Fibroblast of mammary gland (primary cell): ENCODE measurements around the gene MAG.

Experiments
- DNase-seq: peaks from one replicate; pipeline ENCODE4 v3.0.0-alpha.2; 2010; ENCODE audit warnings: low read depth
- H3K4me3 ChIP-seq: 2 replicates; pipeline ENCODE4 v1.5.1; 2011; ENCODE audit warnings: low read depth, mild to moderate bottlenecking, low read length, moderate library complexity; ENCODE audit not compliant: control insufficient read depth
- CTCF ChIP-seq: conservative IDR thresholded peaks from 2 replicates; pipeline ENCODE4 v1.5.1; 2011; ENCODE audit warnings: low read depth, low read length, inconsistent platforms; ENCODE audit not compliant: control insufficient read depth, insufficient read depth

MAG gene

GRCh38 chr19:35296644-35297514, 4.9 kb downstream of the MAG start:
- no peak overlapping the region for H3K4me3 ChIP-seq
- DNase-seq, result no peak
- TF ChIP-seq CTCF, result no peak

- DNase-seq, result no peak
- no peak for TF ChIP-seq CTCF
- H3K4me3 ChIP-seq, result no peak overlapping the region
Observed at GRCh38 chr19:35297515-35297848, 5.5 kb downstream of the MAG start.

- no peak for TF ChIP-seq CTCF
- DNase-seq, result no peak
- no peak overlapping the region for H3K4me3 ChIP-seq
Observed at GRCh38 chr19:35297922-35298321, 6.0 kb downstream of the MAG start.

DNA sequence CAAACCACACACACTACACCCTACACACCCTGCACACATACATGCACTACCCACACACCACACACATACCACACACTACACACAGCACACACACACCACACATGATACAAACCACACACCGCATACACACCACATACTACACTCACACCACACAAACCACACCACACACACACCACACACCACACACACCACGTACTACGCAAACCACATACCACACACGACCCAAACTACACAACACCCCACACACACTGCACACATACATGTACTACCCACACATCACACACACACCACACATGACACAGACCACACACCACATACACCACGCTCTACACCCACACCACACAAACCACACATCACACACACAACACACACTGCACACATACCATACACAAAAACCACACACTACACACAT, 6.6 kb downstream of the MAG start:
- DNase-seq, result no peak
- TF ChIP-seq CTCF, result no peak
- no peak overlapping the region for H3K4me3 ChIP-seq

GRCh38 chr19:35299523-35300338, 7.8 kb downstream of the MAG start:
- TF ChIP-seq CTCF, result no peak
- no peak overlapping the region for H3K4me3 ChIP-seq
- DNase-seq, result no peak

DNA sequence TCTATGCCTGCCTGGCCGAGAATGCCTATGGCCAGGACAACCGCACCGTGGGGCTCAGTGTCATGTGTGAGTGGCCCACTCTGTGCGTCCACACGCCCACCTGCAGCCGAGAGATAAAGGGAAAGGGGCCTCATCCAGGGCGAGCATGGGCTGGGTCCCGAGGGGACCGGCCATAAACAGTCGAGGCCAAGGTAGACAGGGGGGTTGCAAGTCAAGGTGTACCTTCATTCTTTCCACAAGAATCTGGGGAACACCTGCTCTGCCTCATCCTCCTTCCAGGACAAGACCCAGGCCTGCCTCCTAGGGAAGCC, 8.3 kb downstream of the MAG start:
- no peak overlapping the region for H3K4me3 ChIP-seq
- no peak for DNase-seq
- no peak for TF ChIP-seq CTCF
